AG04450 (cell line): ENCODE measurements around the gene TMEM178A. TPM values are rescaled to one million over a fixed set of nuclear protein-coding genes. Genes with fewer than 3 reads are reported as not detected.

Source experiments
- CTCF ChIA-PET: fragments of 300-600, 350-600 bp; formaldehyde crosslinking; extraction: SDS; loops from one replicate; lab custom pipeline; 2022; ENCODE audit warnings: antibody characterized with exemption, inconsistent platforms; lab: Charles Lee
- POLR2A ChIA-PET: fragments of 350-600 bp; formaldehyde crosslinking; extraction: SDS; loops from one replicate; lab custom pipeline; 2021; ENCODE audit warnings: antibody characterized with exemption, inconsistent platforms; lab: Yijun Ruan, JAX
- DNase-seq: peaks from one replicate; pipeline ENCODE4 v3.0.0-alpha.2; 2011; ENCODE audit warnings: low read depth, low spot score
- H3K27ac ChIP-seq: one replicate; pipeline ENCODE4 v1.5.1; 2012; ENCODE audit warnings: low read depth, low read length, control low read depth
- H3K27me3 ChIP-seq: one replicate; pipeline ENCODE4 v1.6.0; 2012; ENCODE audit warnings: low read length; ENCODE audit not compliant: control insufficient read depth, insufficient read depth
- H3K4me3 ChIP-seq: 2 replicates; pipeline ENCODE4 v1.5.1; 2011; ENCODE audit warnings: mild to moderate bottlenecking, low read depth, low read length, control low read depth
- H3K9me3 ChIP-seq: 2 replicates; pipeline ENCODE4 v1.5.1; 2012; ENCODE audit warnings: low read length; ENCODE audit not compliant: control insufficient read depth, insufficient read depth
- CTCF ChIP-seq: IDR thresholded peaks from 2 replicates; pipeline ENCODE4 v1.5.1; 2011; ENCODE audit warnings: low read depth, low read length, control low read depth, inconsistent platforms
- polyA plus RNA-seq: library from polyadenylated mRNA; depleted of rRNA; stranded (reverse); fragments of >200 nt; gene quantifications from 2 replicates; pipeline ENCODE4 v1.2.3, GENCODE V29; 2011

Gene TMEM178A
- polyA plus RNA-seq, 1 experiment, result 1.1 TPM

GRCh38 chr2:39645826-39646225 lies 19.9 kb upstream of the TMEM178A start:
- no peak for DNase-seq
- Histone ChIP-seq H3K4me3 (no peak overlapping the region), H3K9me3 (no peaks in the 10 kb centered on the region), H3K27me3 (no peaks in the 10 kb centered on the region), H3K27ac (no peak overlapping the region)
- TF ChIP-seq CTCF, result no peak
- CTCF ChIA-PET, result no interaction called here
- POLR2A ChIA-PET, result no interaction called here

- DNase-seq, result no peak
- ChIA-PET POLR2A (no interaction called here), CTCF (no interaction called here)
- Histone ChIP-seq H3K9me3 (no peaks in the 10 kb centered on the region), H3K27ac (no peak overlapping the region), H3K27me3 (no peaks in the 10 kb centered on the region), H3K4me3 (no peak overlapping the region)
- TF ChIP-seq CTCF, result no peak
These were observed 19.4 kb upstream of the TMEM178A start for GRCh38 chr2:39646267-39646666.

GRCh38 chr2:39647104-39647765 lies 18.5 kb upstream of the TMEM178A start:
- POLR2A ChIA-PET, result no interaction called here
- no peak for DNase-seq
- CTCF ChIA-PET, result no interaction called here
- H3K27ac ChIP-seq, result no peak overlapping the region
- no peak overlapping the region for H3K4me3 ChIP-seq
- TF ChIP-seq CTCF, result no peak
- H3K27me3 ChIP-seq, result no peaks in the 10 kb centered on the region
- no peaks in the 10 kb centered on the region for H3K9me3 ChIP-seq

GRCh38 chr2:39648580-39648979 lies 17.1 kb upstream of the TMEM178A start:
- no peak for TF ChIP-seq CTCF
- Histone ChIP-seq H3K27ac (no peak overlapping the region), H3K9me3 (no peaks in the 10 kb centered on the region), H3K27me3 (no peaks in the 10 kb centered on the region), H3K4me3 (no peak overlapping the region)
- POLR2A ChIA-PET, result no interaction called here
- CTCF ChIA-PET, result interaction anchor here (0.8 kb wide), 1 partner anchor 55 kb away, joined by 3 read pairs; no protein-coding TSS in a partner anchor
- no peak for DNase-seq

- no peak for TF ChIP-seq CTCF
- H3K9me3 ChIP-seq, result no peaks in the 10 kb centered on the region
- H3K27me3 ChIP-seq, result no peaks in the 10 kb centered on the region
- ChIA-PET CTCF (no interaction called here), POLR2A (no interaction called here)
- DNase-seq, result no peak
- no peak overlapping the region for H3K27ac ChIP-seq
- H3K4me3 ChIP-seq, result no peak overlapping the region
These were observed 16.2 kb upstream of the TMEM178A start for GRCh38 chr2:39649511-39649910.
